GM12875 (cell line): ENCODE data around the gene KIFC3.
"Not testable (repeated sequence)": the region's sequence is repeated elsewhere in the genome, so short reads cannot be mapped to it uniquely, and the experiment has no call there.

Experiments
- H3K4me3 ChIP-seq: one replicate; pipeline ENCODE4 v1.5.1; 2011; ENCODE audit warnings: low read depth, low read length, control low read depth
- CTCF ChIP-seq: IDR thresholded peaks from 2 replicates; pipeline ENCODE4 v1.5.1; 2011; ENCODE audit warnings: low read depth, mild to moderate bottlenecking, control low read depth, inconsistent platforms, low read length, moderate library complexity, borderline replicate concordance; ENCODE audit not compliant: insufficient read depth

The KIFC3 gene

GRCh38 chr16:57802341-57803133, at the start of gene KIFC3:
Gene KIFC3 (minus strand): TSS chr16:57802491. CDS start chr16:57798243, 4,248 bp downstream.
- H3K4me3 ChIP-seq: no peak within 1 kb of the TSS
- TF ChIP-seq CTCF: no peak

GRCh38 chr16:57848181-57848580, 45.9 kb upstream of the KIFC3 start:
- H3K4me3 ChIP-seq: no peak overlapping the region
- no peak for TF ChIP-seq CTCF

- H3K4me3 ChIP-seq: not testable (repeated sequence)
Measured at GRCh38 chr16:57846931-57847330, 44.6 kb upstream of the KIFC3 start.

GRCh38 chr16:57846078-57846697, 43.9 kb upstream of the KIFC3 start:
- no peak for TF ChIP-seq CTCF
- H3K4me3 ChIP-seq: no peak overlapping the region

- TF ChIP-seq CTCF: no peak
- no peak overlapping the region for H3K4me3 ChIP-seq
Measured at GRCh38 chr16:57845115-57845514, 42.8 kb upstream of the KIFC3 start.

GRCh38 chr16:57844416-57845030, 42.2 kb upstream of the KIFC3 start:
- no peak for TF ChIP-seq CTCF
- no peak overlapping the region for H3K4me3 ChIP-seq

- no peak overlapping the region for H3K4me3 ChIP-seq
- no peak for TF ChIP-seq CTCF
Measured at GRCh38 chr16:57843400-57843799, 41.1 kb upstream of the KIFC3 start.
